HG02840 (cell line): ENCODE measurements around the gene PDK3.

Source experiments
- ATAC-seq: cut with Tn5 transposase; IDR thresholded peaks from one replicate; pipeline ENCODE4 v1.9.1; 2021; ENCODE audit warnings: mild to moderate bottlenecking, moderate library complexity, moderate number of reproducible peaks; ENCODE audit not compliant: unreplicated experiment, low FRiP score

PDK3 gene

DNA sequence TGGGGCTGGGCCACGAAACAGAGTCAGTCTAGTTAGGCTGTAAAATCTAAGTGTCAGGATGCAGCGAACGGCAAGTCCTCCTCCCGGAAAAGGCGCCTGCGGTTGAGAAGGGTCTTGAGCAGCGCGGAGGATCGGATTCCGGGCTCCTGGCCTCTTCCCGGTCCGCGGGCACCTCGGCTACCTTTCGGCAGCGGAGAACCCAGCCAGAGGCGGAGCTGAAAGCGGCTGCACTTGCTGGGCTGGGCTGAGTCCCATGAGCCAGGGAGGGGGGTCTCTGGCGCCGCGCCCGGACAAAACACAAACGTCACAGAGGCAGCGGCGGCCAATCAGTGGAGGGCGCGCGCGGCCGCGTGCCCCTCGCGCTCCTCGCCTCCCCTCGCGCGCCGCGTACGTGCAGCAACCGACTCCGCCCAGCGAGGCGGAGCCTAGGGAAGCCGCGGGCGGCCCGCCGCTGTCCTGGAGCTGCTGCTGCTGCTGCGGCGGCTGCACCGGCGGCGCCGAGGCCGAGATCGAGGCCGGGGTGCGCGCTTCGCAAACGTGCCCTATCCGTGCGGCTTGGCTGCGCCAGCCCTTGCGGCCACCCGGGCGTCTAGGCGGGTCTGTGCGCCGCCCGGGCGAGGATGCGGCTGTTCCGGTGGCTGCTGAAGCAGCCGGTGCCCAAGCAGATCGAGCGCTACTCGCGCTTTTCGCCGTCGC, at the start of gene PDK3:
TSS of gene PDK3 (plus strand) at position 451 of the 696 bp plus-strand sequence. CDS start at position 621, 170 bp downstream.
- ATAC-seq, result peak; percentile 86

DNA sequence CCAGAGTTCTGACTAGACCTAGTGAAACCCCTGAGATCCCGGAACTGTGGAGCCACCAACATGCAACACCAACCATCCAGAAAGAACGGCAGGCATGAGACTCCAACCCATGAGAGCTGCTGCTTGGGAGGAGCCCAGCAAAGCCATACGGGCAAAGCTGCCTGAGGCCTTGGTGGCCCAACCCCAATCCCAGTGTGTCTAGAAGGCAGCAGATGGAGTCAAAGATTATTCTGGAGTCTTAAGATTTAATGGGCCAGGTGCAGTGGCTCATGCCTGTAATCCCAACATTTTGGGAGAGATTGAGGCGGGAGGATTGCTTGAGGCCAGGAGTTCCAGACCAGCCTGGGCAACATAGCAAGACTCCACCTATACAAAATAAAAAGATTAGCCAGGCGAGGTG, 49.2 kb upstream of the PDK3 start:
- no peak for ATAC-seq

DNA sequence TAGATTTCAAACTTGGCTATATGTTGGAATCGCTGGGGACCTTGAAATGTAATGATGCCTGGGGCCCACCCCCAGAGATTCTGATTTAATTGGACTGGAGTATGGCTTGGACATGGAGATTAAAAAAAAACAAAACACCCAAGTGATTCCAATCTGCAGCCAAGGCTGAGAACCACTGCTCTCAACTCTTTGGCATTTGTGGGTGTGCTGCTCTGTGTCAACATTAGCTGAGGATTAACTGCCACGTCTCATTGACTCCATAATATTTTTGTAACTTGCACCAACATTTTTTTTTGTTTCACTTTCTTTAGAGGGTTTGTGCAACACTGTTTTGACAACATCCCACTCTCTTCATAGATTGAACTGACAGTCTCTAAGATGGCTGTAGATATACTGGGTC, 41.1 kb upstream of the PDK3 start:
- ATAC-seq, result no peak

DNA sequence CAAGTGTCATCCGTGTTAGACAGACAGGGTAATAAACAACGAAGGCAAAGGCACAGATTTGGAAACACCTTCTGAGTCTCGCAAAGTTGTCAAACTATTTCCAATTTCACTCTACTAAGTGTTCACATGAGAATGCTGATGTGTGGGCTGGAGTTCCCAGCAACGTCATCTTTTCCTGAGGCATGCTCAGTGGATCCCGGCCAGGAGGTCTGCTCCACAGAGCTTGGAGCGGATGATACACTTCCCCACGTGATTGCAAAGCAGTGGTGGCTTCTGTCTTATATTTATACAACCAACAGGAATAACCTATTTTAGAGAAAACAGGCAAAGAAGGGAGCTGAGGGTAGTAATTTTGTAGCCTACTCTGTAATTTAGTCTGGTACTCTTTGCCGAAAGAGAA, 40.1 kb upstream of the PDK3 start:
- ATAC-seq, result no peak

DNA sequence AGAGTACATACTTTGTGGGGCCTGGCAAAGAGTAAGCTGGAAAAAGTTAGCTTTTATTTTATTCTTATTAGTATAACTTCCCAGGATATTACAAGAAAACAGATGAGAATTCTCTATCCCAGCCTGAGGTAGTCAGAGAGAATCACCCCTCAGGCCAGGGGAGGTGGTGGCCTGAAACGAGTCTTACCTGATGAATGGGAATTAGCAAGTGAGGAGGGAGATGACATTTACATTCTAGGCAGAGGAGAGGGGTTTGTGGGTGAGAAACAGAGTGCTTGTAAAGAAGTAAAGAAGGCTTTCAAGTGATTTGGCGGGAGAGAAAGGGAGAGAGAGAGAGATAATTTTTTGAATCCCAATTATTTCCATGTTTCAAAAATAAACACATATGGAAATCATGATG, 39.3 kb upstream of the PDK3 start:
- ATAC-seq, result no peak

DNA sequence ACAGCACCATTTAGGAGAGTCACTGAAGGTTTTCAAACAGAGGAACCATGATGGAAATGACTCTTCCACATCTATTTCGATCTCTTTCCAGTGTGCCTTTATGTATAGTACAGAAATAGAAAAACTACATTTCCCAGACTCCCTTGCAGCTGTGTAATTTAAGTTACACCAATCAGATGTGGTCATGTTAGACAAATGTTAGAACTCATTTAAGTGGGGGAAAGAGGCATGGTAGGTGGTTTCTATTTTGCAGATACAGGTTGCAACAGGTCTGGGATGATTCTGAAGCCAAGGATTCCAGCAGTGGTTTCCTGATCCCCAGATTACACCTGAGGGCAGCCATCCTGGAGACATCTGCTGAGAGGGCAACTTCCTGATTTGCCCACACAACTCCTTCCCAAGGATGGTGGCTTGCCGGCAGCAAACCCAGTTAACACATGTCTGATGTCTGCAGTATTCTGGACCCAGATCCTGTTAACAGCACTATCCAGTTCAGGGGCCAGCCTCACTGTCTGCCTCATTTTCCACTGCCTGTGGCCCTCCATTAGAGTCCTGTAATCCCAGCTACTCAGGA, 38.7 kb upstream of the PDK3 start:
- ATAC-seq, result no peak

DNA sequence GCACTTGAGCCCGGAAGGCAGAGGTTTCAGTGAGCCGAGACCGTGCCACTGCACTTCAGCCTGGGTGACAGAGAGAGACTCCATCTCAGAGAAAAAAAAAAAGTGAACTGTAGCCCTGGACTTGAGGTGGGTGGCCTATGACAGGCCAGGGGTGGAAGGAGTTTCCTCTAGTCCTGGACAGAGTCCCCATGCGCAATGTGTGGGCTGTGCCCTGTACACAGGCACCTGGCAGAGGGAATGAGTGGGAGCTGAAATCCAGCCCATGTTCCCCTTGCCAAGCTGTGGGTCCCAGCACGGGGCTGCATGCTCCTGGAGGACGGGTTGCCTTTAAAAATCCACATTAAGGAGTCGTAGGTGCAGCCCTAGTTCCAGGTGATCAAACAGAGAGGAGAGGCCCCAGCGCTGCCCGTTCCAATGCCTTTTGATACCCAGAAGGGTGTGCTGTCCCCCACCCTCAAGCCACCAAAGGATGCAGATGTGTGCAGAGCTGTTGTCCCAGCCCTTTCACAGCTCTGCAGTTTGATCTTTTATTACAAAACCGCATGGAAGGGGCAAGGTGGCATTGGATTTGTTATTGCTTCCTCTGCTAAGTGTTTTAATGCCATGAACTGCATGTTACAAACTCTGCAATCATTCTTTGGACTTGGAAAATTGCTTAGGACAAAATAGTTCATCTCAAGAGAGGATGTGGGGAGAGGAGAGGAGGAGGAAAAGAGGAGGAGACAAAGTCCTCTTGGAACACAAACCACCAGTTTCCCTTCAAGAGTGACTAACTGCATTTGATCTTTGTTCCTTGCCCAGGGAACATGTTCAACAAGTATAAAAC, 38.0 kb upstream of the PDK3 start:
- no peak for ATAC-seq

DNA sequence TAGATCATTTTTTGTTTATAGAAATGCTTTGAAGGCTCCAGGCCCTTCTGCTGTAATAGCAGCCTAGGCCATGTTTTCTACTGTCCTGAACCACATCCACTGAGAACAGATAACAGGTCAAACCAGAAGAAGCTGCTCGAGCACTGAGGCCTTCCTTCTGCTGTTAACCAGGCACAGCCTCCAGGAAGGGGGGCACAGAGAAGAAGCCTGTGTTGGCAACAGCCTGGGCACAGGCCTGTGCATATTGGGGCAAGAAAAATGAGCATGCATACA, 37.4 kb upstream of the PDK3 start:
- no peak for ATAC-seq

DNA sequence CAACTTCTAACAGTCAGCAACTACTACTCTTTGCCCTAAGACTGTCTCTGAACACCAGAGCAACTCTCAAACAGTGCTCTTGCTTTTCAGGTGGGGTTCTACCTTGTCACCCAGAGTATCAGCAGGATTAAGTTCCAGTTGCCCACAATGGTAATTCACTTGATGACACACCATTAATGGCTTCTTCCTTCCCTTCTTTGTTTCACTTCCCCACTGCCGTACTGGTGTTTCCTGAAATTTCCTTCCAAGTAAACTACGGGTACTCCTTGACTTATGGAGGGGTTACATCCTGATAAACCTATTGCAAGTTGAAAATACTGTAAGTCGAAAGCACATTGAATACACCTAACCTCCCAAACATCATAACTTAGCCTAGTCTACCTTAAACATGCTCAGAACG, 36.6 kb upstream of the PDK3 start:
- ATAC-seq, result no peak

DNA sequence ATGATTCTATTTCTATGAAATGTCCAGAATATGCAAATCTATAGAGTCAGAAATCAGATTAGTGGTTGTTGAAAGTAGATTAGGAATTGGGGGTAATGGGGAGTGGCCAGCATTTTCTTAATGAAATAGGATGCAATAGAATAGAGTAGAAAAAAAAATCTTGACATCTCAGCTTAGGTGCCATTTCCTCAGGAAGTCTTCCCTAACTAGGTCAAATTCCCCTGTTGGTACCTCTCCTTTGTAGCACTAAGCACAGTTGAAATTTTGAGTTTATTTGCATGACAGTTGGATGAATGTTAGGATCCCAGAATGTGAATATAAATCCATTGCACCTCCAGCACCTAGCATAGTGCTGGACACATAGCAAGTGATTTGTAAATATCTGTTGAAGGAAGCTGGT, 30.0 kb upstream of the PDK3 start:
- ATAC-seq, result no peak

DNA sequence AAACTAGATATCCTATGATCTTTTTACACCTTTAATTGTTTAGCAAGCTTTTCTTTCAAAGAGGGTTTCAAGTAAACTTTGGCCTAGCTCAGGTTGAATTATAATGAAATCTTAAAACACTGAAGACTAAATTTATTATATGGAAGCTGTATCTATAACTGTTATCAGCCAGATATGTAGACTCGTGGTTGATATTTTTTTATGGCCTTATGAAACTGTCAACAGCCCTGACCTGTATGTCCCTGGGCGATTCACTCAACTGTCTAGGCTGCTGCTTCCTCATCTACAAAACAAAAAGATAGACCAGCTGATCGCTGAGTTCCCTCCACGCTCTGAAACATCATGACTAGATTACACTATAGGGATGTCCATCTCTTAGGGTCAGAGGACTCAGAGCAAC, 21.2 kb upstream of the PDK3 start:
- no peak for ATAC-seq

DNA sequence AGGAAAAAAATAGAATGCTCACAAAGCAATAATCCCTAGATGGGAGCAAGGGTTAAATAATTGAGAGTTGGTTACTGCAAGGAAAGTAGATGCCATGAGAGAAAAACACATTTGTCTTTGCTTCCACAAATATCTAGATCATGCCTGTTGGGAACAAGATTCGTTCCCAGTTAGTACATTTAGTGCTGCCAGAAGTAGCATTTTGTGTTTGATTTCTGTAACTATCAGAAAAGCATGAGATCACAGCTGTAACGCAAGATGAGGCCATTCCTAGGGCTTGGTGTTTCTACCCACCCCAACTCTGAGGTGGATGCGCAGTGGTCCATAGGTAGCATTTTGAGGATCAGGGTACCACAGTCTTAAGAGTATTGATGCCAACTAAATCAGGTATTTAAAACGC, 20.4 kb upstream of the PDK3 start:
- ATAC-seq, result no peak

DNA sequence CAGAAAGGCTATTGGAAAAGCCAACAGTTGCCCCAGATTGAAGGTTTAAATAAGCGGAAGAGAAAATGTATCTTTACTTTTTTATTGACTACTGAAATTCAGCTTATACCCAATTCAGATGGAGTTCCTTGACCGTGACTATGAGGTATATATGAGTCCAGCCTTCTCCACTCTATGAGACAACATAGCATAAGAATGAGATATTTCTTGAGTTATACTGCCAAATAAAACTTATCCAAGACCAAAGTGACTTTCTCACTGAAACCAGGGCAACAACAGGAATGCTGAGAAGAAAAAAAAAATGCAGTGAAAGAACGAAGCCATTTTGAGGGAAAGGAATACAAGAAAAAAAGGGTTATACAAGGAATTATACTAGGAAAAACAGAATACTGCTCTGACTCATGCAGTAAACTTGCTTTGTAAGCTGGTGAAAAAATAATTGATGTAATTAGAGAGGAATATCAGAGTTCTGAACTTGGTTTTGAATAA, 16.3 kb upstream of the PDK3 start:
- ATAC-seq, result no peak

DNA sequence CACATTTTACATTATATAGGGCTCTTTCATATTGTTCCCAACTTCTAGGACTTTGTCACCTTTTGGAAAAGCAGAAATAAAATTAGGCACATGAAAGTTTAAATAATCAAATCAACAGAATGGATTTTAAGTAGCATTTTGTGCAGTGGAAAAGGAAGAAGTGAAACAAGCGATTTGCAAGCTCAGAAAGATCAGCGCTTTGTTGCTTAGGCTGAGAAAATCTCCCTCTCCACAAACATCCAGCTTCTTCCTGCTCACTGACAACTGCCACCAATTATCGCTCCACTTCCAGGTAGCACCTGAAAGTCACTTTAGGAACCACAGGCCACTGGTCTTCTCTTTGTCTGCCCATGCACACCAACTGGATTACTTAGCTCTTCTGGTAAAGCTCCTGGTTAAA, 2.0 kb upstream of the PDK3 start:
- no peak for ATAC-seq

DNA sequence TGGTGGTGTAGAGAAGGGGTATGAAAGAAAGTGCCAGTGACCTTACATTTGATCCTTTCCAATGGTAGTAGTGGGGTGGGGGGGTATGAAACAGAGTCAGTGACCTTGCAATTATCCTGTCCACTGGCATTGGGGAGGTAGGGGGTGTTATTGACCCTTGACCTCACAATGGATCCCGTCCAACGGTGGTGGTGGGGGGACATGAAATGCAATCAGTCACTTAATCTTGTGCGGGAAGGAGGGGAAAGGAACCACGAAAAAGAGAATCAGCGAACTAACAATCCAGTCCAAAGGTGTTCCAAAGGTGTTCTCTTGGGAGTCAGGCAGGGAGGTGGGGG, 619 bp upstream of the PDK3 start:
- ATAC-seq, result no peak

DNA sequence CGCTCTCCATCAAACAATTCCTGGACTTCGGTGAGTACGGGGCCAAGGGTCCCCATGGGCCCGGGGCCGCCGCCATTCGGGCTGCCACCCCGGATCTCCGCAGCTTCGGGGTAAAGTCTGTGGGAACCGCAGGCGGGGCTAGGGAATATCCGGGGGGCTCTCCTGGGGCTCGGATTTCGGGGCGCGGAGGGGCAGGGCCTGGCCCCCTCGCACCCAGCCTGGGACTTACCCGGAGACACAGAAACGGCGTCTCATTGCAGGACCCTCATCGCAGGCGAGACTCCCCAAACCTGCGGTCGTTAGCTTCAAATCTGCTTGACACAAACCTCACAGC, 413 bp downstream of the PDK3 start:
- peak; percentile 13 for ATAC-seq

DNA sequence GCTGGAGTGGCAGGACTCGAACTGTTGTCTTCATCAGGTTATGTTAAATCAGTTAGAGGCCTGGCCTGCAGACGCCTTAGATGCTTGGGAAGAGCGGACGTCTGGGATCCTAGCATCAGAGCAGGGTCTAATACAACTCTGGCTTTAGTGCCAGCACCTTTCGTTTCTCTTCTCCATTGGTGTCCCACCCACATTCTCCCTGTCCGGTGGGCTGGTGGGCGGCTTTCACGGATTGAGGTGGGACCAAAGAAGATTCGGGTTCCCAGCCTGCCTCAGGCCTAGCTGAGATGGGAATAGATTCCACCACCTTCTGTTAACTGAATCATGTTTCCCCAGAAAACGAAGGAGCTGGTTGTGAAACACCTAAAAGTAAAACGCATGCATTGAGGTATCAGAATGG, 939 bp downstream of the PDK3 start:
- no peak for ATAC-seq

DNA sequence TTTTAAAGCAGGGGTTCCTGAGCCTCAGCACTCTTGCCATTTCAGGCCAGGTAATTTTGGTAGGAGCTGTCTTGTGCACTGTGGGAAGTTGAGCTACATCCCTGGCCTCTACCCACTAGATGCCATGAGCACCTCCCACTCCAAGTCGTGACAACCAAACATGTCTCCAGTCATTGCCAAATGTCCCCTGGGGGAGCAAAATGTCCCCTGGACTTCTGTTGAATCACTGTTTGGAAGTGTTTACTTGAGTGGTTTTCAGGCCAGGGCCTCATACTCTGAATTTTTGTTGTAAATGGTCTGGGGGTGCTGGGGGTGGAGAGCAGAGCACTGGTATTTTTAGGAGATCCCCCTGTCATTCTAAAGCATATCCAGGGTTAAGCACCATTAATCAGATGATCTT, 3.2 kb downstream of the PDK3 start:
- ATAC-seq, result no peak

DNA sequence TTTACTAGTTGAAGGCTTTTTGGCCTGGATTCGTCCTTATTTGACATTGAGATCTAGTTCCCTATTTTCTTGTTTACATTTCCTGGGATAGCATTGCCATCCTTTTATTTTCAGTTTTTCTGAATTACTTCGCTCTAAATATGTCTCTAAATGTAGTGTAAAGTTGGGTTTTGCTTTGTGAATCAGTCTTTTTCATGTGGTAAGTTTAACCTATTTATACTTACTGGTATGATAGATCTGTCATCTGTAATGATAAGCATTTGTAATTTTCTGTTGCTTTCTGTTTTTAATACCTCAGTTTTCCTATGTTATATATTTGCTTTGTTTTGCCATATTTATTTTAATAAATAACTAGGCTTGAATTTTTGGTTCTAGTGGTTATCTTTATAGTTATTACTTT, 6.7 kb downstream of the PDK3 start:
- no peak for ATAC-seq

DNA sequence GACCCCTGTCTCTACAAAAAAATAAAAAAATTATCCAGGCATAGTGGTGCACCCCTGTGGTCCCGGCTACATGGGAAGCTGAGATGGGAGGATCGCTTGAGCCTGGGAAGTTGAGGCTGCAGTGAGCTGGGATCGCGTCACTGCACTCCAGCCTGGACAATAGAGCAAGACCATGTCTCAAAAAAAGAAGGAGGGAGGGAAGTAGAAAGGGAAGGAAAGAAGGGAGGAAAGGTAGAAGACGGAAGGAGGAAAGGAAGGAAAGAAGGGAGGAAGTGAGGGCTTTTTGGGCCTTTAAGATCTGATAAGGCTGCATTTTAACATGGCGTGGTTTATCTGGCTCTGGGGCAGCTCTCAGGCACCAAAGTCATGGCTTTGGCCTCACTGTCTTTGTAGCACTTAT, 10.4 kb downstream of the PDK3 start:
- ATAC-seq, result no peak

DNA sequence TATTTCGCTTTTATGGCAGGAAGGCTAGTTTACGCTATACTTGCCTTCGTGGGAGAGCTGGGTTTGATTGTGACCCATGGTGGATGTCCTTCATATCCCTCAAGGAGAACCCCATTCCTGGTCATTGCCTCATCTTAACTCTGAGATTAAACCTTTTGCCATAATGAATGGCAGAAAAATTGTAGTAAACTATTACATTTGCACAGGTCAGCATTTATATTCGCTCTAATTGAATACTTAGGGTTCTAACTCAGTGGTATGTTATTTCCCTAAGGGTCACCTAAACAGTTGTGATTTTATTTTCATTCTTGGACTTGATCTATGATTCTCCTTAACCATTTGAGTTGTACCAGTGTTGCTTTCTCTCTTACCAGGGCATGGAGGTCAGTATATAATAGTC, 13.4 kb downstream of the PDK3 start:
- no peak for ATAC-seq

DNA sequence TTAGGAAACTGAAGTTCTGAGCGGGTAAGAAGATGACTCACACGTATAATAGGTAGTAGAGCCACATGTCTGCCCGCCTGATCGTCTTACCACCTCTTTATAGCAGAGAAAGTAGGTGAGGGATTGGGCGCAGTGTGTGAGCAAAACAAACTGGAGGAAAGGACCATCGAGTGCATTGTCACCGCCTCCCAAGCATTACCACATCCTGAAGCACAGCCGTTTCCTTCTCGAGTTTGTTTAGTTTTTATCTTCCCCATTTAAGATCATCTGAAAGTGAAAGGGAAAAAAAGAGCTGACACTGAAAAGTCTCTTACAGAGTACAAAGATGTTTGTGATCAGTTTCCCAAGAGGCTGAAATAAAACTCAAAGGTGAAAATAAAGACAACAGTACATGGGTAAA, 14.8 kb downstream of the PDK3 start:
- ATAC-seq, result peak; percentile 82
